SK-N-SH treated with all-trans-retinoic acid at 6 μM for 48 hours (cell line): Measurements from ENCODE around the gene HAUS1.
A peak's percentile ranks its signal among the peaks of the same experiment; 100 is the strongest.
"Not testable (repeated sequence)": the region's sequence is repeated elsewhere in the genome, so short reads cannot be mapped to it uniquely, and the experiment has no call there.

Experiments used
- ATAC-seq: fragments of 200-7000 bp; cut with Tn5 transposase; 3 replicates; pipeline ENCODE4 v1.9.1; 2020; ENCODE audit warnings: mild to moderate bottlenecking, moderate library complexity
- ARNTL ChIP-seq: fragments of 450-650 bp; formaldehyde crosslinking; IDR thresholded peaks from 2 replicates; pipeline ENCODE4 v1.5.0; 2020; ENCODE audit warnings: low read depth, mild to moderate bottlenecking, moderate library complexity, borderline replicate concordance
- BACH2 ChIP-seq: fragments of 250-450 bp; sonication (Bioruptor Pico); IDR thresholded peaks from 2 replicates; pipeline ENCODE4 v1.9.0; 2021; ENCODE audit warnings: mild to moderate bottlenecking, borderline replicate concordance
- CSDC2 ChIP-seq: fragments of 250-450 bp; sonication (Bioruptor Pico); IDR thresholded peaks from 2 replicates; pipeline ENCODE4 v1.5.0; 2020; ENCODE audit warnings: mild to moderate bottlenecking, moderate library complexity
- ESRRG ChIP-seq: fragments of 250-450 bp; sonication (Bioruptor Pico); IDR thresholded peaks from 2 replicates; pipeline ENCODE4 v1.6.1; 2021; ENCODE audit warnings: mild to moderate bottlenecking
- GLIS3 ChIP-seq: fragments of 250-450 bp; sonication (Bioruptor Pico); IDR thresholded peaks from 2 replicates; pipeline ENCODE4 v1.5.0; 2020; ENCODE audit warnings: mild to moderate bottlenecking, moderate library complexity
- ISL1 ChIP-seq: fragments of 250-450 bp; sonication (Bioruptor Pico); IDR thresholded peaks from 2 replicates; pipeline ENCODE4 v2.1.2; 2022; ENCODE audit warnings: mild to moderate bottlenecking, moderate library complexity
- OSR1 ChIP-seq: fragments of 250-450 bp; sonication (Bioruptor Pico); IDR thresholded peaks from 2 replicates; pipeline ENCODE4 v1.8.0; 2022; ENCODE audit warnings: moderate library complexity, mild to moderate bottlenecking, inconsistent platforms
- PATZ1 ChIP-seq: fragments of 250-450 bp; sonication (Bioruptor Pico); IDR thresholded peaks from 2 replicates; pipeline ENCODE4 v1.8.0; 2020; ENCODE audit warnings: mild to moderate bottlenecking, moderate library complexity, borderline replicate concordance
- PPARA ChIP-seq: fragments of 250-450 bp; sonication (Bioruptor Pico); IDR thresholded peaks from 2 replicates; pipeline ENCODE4 v1.5.0; 2020; ENCODE audit warnings: mild to moderate bottlenecking, borderline replicate concordance
- SNAI2 ChIP-seq: fragments of 250-450 bp; sonication (Bioruptor Pico); IDR thresholded peaks from 2 replicates; pipeline ENCODE4 v1.5.0; 2020; ENCODE audit warnings: mild to moderate bottlenecking, moderate library complexity
- TOX ChIP-seq: fragments of 250-450 bp; sonication (Bioruptor Pico); IDR thresholded peaks from 2 replicates; pipeline ENCODE4 v1.8.0; 2021; ENCODE audit warnings: mild to moderate bottlenecking, moderate library complexity, borderline replicate concordance
- TSHZ2 ChIP-seq: fragments of 250-450 bp; sonication (Bioruptor Pico); IDR thresholded peaks from 2 replicates; pipeline ENCODE4 v1.5.0; 2020; ENCODE audit warnings: mild to moderate bottlenecking, moderate library complexity
- ZFP3 ChIP-seq: fragments of 250-450 bp; sonication (Bioruptor Pico); IDR thresholded peaks from 2 replicates; pipeline ENCODE4 v1.5.0; 2020; ENCODE audit warnings: mild to moderate bottlenecking, moderate library complexity
- ZNF565 ChIP-seq: fragments of 450-650 bp; formaldehyde crosslinking; conservative IDR thresholded peaks from 2 replicates; pipeline ENCODE4 v1.5.0; 2020; ENCODE audit warnings: low read depth, mild to moderate bottlenecking, moderate library complexity
- ZNF8 ChIP-seq: fragments of 450-650 bp; formaldehyde crosslinking; IDR thresholded peaks from 2 replicates; pipeline ENCODE4 v1.5.0; 2020; ENCODE audit warnings: mild to moderate bottlenecking, moderate library complexity

HAUS1 gene

DNA sequence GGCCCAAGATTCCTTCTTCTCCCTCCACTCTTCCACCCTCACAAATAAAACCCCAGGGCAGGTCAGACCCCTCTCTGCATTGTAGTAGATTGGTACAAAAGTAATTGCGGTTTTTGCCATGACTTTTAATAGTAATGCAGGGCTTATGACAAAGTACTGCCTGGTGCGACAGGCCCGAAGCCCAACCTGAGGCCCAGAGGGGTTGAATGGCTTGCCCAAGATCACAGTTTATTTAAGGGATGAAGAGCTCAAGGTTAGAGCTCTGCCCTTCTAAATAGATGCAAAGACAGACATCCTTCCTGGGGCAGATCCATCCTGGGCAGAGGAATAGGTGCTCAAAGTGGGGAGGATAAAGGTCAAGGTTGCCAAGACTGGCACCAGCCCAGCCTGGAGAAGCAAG is 31.2 kb upstream of the HAUS1 start (continued):
- no peak for TF ChIP-seq TSHZ2 (CRISPR knock-in tag)

DNA sequence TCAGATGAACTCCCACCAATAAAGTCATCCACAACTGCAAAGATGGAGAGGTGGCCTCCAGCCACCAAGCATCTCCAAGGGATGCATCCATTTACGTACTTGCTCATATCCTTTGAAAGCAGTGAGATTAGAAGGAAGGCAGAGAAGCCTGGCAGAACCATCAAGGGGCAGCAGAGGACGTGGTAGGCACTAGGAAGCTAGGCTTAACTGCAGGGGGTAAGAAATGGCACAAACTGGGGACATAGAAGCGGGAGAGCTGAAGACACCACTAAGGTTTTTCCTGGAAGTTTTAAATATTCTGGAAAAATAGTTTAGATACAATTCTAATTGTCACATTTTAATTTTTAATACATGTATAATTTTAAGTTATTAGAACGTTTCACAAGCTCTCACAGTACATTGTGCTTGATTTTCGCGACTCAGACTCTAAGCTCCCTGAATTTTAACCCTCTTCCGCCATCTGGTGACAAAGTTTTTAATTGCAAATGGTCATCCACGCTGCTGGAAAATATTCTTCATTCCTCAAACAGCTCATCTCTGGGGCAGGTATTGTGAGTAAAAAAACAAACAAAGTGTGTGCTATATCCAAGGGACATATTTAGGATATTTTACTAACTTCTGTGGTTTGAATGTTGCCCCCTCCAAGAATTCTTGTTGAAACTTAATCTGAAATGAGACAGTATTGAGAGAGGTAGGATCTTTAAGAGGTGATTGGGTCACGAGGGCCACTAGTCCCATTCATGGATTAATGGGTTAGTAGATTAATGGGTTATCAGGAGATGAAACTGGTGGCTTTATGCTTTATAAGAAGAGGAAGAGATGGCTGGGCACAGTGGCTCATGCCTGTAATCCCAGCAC is 30.5 kb upstream of the HAUS1 start:
- TF ChIP-seq ZNF8 (CRISPR knock-in tag) (no peak), ZFP3 (CRISPR knock-in tag) (no peak), TOX (no peak), PATZ1 (no peak), PPARA (CRISPR knock-in tag) (no peak), ARNTL (CRISPR knock-in tag) (no peak)
- ATAC-seq: peak; percentile 62

DNA sequence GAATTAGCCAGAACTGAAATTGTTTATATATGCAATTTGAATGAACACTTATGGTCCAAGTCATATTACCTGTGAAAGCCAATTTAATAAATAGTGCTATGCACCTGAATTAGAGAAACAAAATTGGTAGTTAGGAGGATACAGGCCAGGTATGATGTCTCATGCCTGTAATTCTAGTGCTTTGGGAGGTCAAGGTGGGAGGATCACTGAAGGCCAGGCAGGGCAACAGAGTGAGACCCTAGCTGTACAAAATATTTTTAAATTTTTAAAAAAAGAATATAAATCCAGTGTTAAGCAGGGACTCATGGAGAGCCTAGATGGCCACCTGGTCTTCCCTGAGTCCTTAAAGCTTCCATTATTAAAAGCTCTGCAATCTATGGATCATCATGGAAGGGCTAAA is 24.8 kb upstream of the HAUS1 start:
- ATAC-seq: no peak
- no peak for TF ChIP-seq CSDC2 (CRISPR knock-in tag)
- TF ChIP-seq TOX: no peak

DNA sequence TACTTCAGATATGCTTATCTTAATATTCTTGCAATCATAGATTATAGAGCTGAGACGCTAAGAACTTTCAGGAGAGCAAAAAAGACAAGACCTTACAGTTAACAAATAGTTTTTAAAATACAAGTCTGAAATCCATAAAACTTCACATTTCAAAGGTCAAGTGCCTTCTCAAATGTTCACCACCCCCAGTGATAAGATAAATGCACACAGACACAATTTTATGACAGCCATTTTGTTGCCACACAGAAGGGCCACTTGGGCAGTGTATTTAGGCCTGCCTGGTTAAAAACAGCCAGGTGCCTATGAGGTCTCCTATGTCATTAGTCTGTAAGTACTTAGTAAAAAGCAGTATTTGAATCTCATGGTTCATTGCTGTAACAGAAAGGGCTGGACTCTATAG is 24.0 kb upstream of the HAUS1 start:
- TF ChIP-seq BACH2 (CRISPR knock-in tag): no peak
- TF ChIP-seq ZNF565 (CRISPR knock-in tag): no peak
- no peak for TF ChIP-seq ARNTL (CRISPR knock-in tag)
- no peak for TF ChIP-seq ESRRG (CRISPR knock-in tag)
- no peak for ATAC-seq

GRCh38 chr18:46084431-46084830 is 19.8 kb upstream of the HAUS1 start:
- TF ChIP-seq ZNF8 (CRISPR knock-in tag) (no peak), OSR1 (no peak), SNAI2 (no peak), TSHZ2 (CRISPR knock-in tag) (no peak), ZNF565 (CRISPR knock-in tag) (no peak), GLIS3 (CRISPR knock-in tag) (no peak), ISL1 (CRISPR knock-in tag) (no peak), PATZ1 (no peak)
- ATAC-seq: no peak

DNA sequence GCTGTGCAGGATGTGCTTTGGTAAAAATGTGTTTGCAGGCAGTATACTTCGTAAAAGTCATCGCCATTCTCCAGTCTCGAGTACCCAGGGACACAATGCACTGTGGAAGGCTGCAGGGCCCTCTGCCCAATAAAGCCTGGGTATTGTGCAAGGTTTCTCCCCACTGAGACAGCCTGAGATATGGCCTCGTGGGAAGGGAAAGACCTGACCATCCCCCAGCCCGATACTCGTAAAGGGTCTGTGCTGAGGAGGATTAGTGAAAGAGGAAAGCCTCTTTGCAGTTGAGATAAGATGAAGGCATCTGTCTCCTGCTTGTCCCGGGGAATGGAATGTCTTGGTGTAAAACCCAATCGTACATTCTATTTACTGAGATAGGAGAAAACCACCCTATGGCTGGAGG is 15.7 kb upstream of the HAUS1 start:
- ATAC-seq: not testable (repeated sequence)
